Measurements from ENCODE around the gene SAC3D1.

SAC3D1 gene

DNA sequence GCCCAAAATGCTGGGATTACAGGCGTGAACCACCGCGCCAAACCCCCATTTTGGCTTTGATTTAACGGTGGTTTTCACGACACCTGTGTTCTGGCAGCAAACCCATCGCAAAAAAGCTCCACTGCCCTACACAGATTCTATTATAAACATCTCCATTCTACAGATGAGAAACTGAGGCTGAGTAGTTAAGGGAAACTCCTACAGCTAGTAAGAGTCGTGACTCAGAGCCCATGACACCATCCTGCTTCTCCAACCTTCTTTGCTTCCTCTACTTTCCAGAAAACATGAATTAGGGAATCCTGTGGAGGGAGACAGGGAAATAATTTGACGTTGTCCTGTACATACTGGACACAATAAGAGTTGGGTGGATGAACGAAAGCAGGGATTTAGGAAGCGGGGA is 14.2 kb upstream of the SAC3D1 start:
- no peak for DNase-seq

DNA sequence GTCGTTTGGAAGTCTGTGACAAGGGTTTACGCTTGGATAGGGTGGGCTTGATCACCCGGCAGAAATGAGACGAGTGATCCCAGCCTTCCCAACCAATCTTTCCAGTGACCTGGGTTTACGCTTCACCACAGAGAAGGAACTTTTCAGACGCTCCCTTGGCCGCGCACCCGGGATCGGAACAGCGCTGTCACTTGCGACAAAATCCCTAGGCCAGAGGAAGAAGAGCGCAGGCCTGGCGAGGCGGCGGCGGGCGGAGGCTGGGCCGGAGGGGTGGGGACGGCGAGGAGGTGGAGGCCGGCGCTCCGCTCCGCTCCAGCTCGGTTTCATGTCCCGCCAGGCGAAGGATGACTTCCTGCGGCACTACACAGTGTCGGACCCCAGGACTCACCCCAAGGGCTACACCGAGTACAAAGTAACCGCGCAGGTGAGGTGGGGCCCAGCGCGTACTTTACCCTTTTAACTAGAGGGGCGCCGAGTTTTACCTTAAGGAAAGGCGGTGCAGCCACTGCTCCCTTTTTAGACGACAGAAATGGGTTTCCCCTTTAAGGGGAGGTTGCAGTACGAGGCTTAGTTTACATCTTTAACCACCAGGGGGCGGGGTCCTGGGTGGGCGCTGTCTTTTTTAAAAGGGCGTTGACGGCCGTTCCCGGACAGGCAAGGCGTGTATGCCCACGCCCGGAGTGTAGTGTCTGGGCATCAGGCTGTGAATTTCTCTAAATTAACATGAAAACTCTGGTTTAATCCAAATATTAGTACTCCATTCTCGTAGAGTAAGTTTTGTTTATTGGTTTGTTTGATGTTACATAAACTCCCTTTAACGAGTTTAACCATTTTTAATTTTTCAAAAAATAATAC is 13.6 kb upstream of the SAC3D1 start, which contains the start of gene SNX15:
SNX15 (plus strand) TSS at position 227 of the 855 bp plus-strand sequence; CDS start at position 326, 99 bp downstream.
- peak; percentile 96 to 98 for DNase-seq

DNA sequence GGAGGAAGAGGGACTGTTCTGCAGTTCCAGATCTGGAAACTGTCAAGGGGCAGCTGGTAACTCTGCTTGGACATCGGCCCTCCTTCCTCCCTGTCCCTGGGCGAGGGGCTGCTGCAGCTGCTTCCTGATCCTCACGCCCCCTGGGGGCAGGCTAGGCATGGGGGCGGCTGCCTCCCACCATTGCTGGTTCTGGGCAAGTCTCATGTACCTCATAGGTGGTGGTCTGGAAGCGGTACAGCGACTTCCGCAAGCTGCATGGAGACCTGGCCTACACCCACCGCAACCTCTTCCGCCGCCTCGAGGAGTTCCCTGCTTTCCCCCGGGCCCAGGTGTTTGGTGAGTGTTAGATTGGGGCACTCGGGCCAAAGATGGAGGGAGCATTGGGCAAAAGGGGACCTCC is 8.8 kb upstream of the SAC3D1 start:
- no peak for DNase-seq

GRCh38 chr11:65034423-65034822 is 6.6 kb upstream of the SAC3D1 start:
- DNase-seq: no peak

- DNase-seq: no peak
Measured at GRCh38 chr11:65035579-65035978, 5.4 kb upstream of the SAC3D1 start.

DNA sequence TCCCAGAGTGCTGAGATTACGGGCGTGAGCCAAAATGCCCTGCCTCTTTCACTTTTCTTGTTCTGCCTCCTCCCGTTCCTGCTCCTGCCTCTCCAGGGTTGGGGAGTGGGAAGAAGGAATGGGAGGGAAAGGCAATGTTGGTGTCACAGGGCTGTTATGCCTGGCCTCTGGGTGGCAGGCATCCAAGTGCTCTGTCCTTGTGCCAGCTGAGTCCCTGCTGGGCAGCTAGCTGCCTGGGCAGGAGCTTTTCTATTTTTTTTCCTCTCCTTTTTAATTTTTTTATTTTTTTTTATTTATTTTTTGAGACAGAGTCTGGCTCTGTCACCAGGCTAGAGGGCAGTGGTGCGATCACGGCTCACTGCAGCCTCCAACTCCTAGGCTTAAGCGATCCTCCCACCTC is 4.1 kb upstream of the SAC3D1 start:
- peak in 1 of 2 experiments; percentile 65 for DNase-seq

GRCh38 chr11:65040520-65040846 is 527 bp upstream of the SAC3D1 start:
- DNase-seq: no peak

GRCh38 chr11:65042891-65043290 is 1.9 kb downstream of the SAC3D1 start:
- DNase-seq: no peak

- no peak for DNase-seq
Measured at GRCh38 chr11:65043881-65044501, 3.0 kb downstream of the SAC3D1 start.

GRCh38 chr11:65045061-65045460 is 4.1 kb downstream of the SAC3D1 start:
- no peak for DNase-seq

DNA sequence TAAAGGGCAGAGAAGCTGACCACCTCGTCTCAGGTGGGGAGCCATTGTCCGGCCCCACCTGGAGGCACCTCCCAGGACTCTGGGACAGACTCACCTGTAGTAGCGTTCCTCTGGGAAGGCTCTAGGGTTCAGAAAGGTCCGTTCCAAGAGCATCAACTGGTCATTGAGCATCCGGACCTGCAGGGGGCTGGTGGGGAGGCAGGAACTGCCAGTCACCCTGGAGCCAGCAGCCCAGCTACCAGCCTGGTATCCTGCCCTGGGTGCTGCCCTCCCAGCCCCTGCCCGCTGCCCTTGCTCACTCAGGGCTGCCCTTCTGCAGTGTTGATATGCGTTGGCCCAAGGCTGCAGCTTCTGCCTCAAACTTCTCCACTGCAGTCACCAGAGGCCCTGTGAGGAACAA is 4.7 kb downstream of the SAC3D1 start:
- no peak for DNase-seq

- DNase-seq: no peak
Measured at GRCh38 chr11:65047581-65048422, 6.8 kb downstream of the SAC3D1 start.

- DNase-seq: no peak
Measured at GRCh38 chr11:65051398-65051858, 10.4 kb downstream of the SAC3D1 start.

- no peak for DNase-seq
Measured at GRCh38 chr11:65053827-65054508, 13.0 kb downstream of the SAC3D1 start.

- no peak for DNase-seq
Measured at GRCh38 chr11:65055538-65055937, 14.5 kb downstream of the SAC3D1 start.

- DNase-seq: no peak
Measured at GRCh38 chr11:65056999-65057398, 16.0 kb downstream of the SAC3D1 start.

DNA sequence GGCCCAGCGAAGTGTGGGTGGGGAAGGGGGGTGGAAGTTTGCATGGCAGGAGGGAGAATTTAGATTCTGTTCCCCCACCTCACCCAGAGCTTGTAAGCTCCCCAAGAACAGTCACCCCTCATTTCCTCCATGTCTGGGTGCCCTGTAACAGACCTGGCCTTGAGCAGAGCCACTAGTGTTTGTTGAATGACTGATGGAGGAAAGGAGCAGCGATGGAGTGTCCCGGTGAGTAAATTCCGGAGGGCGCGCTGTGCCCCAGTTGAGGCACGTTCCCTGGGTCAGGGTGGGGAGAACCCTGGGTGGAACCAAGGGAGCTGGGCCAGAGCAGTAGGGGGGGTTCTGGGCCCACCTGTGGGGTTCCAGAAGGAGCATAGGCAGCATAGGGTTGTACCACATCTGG is 16.5 kb downstream of the SAC3D1 start:
- DNase-seq: no peak

- no peak for DNase-seq
Measured at GRCh38 chr11:65058012-65058411, 17.0 kb downstream of the SAC3D1 start.

GRCh38 chr11:65058419-65059054 is 17.5 kb downstream of the SAC3D1 start, which contains the start of gene NAALADL1:
NAALADL1 (minus strand) TSS chr11:65058553; CDS start chr11:65058521, 32 bp downstream.
- no peak for DNase-seq

GRCh38 chr11:65059523-65059922 is 18.5 kb downstream of the SAC3D1 start:
- DNase-seq: no peak

- DNase-seq: no peak
Measured at GRCh38 chr11:65059959-65060824, 19.2 kb downstream of the SAC3D1 start.

Data from NCI-H446 (cell line).